HG02623 (cell line): ENCODE results near the gene PRKCA.

Source experiments
- ATAC-seq: cut with Tn5 transposase; IDR thresholded peaks from one replicate; pipeline ENCODE4 v1.9.1; 2021; ENCODE audit warnings: moderate library complexity; ENCODE audit not compliant: unreplicated experiment

PRKCA gene

GRCh38 chr17:66508896-66509844 is 206.8 kb downstream of the PRKCA start:
- no peak for ATAC-seq

- no peak for ATAC-seq
Measured at GRCh38 chr17:66509926-66510325, 207.5 kb downstream of the PRKCA start.

- no peak for ATAC-seq
Measured at GRCh38 chr17:66511135-66511534, 208.7 kb downstream of the PRKCA start.

- ATAC-seq: no peak
Measured at GRCh38 chr17:66514227-66514806, 211.9 kb downstream of the PRKCA start.

DNA sequence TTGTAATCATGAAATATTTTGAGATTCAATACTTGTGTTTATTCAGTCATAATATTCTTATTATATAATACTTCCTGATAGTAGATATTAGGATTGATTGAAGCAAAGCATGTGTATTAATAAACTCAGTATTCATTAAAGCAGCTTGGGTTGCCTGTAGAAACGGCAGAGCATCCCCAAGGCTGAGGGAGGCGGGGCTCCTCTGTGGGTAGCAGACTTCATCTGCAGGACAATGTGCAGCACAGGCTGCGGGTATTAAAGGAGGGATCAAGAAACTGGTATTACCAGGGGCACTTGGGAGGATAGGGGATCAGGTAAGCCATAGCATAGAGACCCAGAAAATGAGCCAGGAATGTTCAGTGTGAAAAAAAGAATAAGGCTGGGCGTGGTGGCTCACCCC is 213.6 kb downstream of the PRKCA start:
- no peak for ATAC-seq

DNA sequence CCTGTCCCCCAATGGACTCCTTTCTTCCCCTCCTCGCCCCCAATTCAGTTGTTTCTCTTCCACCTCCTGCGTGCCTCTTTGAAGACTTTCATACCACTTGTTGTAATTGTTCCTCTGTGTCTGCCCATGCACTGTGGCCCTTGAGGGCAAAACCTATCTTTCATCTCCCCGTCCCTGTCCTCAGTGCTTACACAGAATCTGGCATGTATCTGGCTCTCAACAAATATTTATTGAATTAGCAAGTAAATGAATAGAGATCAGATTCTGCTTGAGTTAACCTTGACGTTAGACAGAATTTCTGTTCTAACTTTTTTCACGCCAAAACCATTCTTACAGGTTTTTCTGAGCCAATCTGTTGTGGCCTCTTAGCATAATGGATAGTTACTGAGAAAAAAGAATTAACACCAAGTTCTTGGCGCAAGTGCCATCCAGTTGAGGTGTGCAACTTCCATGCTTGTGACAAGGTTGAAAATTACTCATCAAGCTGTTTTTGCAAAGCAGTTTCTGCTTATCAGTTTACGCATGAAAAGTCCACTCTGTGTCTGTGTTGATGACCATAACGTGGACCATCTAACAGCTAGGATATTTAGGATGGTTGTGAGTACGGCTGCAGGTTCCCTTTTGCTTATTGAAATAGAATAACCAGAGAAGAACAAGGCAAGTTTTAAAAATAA is 215.1 kb downstream of the PRKCA start:
- ATAC-seq: no peak

DNA sequence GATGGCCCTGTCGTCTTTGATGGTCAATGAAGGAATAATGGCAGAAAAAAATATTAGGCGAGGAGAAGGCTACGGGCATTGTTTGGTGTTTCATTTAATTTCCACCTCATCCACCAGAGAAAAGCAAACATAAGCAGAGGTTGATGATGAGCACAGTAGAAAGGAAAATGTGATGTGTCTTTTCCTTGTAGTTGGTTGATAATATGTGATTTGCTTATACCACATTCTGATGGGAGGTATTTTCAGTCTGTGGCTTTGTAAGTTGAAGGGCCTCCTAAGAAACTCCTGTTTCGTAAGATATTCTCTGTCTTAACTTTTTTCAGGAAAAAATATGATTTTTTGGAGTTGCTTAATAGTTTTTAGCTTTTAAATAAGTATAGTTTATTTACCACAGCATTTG is 215.7 kb downstream of the PRKCA start:
- no peak for ATAC-seq

GRCh38 chr17:66518677-66519076 is 216.3 kb downstream of the PRKCA start:
- ATAC-seq: no peak

- ATAC-seq: no peak
Measured at GRCh38 chr17:66519154-66519553, 216.7 kb downstream of the PRKCA start.

DNA sequence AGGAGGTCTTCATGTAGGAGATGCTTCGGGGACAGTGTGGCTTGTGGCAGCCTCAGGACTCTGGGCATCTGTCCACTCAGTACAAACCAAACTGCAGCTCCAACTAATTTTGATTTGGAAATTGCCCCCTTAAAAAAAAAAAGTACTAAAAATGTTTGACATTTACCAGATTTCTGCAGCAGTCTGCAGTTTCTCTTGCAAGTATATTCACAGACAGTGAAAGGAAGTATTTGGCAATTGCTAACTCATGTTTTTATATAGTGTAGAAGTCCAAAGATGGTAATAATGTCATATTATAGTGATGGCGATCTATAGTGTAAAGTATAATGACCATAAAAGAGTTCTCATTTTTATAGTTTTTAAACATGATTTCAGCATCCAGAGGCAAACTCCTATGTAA is 218.6 kb downstream of the PRKCA start:
- ATAC-seq: no peak

- ATAC-seq: no peak
Measured at GRCh38 chr17:66522591-66523272, 220.3 kb downstream of the PRKCA start.

DNA sequence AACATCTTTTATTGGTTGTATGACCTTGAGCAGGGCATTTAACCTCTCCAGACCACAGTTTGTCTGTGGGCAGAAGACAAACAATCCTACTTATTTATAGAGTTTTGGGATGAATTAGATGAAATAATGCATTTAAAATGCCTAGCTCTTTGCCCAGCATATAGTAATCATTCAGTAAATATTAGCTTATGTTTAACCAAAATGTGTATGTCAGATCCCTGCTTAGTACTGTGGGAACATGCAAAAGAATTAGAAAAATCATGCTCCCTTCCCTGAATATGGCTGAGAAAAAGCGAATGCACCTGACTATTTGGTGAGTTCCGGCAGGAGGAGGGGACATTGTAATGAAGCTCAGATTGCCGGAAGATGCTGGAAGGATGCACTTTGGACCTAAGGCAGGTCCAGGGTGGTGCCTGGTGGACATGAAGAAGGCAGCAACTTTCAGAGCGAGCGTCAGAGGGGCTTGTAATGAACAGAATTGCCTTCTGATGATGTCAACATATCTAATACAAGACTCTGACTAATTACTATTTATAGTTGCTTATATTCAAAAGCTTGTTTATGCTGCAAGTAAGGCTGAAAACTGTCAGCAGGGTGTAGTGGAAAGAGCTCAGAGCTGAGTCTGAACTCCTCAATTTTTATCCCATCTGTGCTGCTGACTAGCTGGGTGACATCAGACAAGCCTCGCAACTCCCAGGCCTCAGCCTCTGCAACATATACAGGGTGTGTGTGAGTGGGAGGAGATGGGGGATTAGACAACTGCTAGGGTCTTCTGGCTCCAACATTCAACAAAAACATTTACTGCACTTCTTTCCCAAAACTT is 221.2 kb downstream of the PRKCA start:
- no peak for ATAC-seq

DNA sequence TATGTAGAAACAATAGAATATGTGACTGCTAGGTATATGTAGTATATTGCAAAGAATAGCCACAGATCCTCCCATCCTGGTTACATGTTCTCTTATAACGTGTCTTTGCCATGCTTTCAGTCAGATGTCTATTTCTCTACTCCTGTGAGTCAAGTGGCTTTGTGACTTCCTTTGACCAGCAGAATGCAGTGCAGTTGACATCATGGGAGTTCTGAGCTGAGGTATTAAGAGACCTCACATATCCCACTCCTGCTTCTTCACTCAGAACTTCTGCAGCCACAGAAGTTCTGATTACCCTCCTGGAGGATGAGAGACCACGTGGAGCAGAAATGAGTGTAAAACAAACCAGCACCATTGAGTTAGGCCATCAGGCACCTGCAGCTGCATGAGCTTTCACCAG is 222.5 kb downstream of the PRKCA start:
- ATAC-seq: no peak

DNA sequence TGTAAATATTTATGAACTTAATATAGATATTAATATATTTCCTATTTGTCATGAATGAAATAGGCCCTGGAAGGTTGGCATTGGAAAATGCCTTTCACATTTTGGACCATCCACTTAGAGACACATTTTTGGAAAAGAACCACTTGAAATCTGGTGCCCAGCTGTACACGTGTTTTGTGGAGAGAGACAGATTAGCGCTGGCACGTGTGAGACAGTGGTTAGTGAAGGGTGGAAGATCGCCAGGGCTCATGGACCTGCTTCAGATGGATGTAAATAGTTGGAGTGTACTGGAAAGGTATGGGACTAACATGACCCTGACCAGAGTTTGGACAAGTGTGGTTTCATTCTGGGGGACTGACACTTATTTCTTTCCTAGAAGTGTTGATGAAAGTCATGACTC is 222.9 kb downstream of the PRKCA start:
- no peak for ATAC-seq

- ATAC-seq: no peak
Measured at GRCh38 chr17:66526827-66527226, 224.4 kb downstream of the PRKCA start.

GRCh38 chr17:66527335-66527734 is 224.9 kb downstream of the PRKCA start:
- ATAC-seq: no peak

DNA sequence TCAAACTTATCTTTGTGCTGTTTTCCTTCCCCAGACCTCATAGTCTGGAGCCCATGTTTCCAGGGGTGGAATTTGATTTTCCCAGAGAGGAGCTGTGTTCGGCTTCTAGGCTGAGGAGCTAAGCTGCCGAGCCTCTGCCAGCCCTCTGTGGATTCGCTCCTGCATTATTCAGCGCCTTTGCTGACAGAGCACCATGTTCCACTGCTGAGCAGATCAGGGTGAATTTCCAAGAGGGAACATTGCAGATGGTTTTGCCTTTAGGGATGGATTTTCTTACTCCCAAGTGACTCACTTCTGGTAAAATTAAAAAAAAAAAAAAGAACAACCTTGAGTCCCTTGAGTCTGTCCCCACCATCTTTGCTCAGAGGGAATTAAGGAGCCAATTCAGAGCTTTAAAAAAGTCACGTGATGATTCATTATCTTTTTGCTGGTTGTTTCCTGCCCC is 229.5 kb downstream of the PRKCA start:
- no peak for ATAC-seq

DNA sequence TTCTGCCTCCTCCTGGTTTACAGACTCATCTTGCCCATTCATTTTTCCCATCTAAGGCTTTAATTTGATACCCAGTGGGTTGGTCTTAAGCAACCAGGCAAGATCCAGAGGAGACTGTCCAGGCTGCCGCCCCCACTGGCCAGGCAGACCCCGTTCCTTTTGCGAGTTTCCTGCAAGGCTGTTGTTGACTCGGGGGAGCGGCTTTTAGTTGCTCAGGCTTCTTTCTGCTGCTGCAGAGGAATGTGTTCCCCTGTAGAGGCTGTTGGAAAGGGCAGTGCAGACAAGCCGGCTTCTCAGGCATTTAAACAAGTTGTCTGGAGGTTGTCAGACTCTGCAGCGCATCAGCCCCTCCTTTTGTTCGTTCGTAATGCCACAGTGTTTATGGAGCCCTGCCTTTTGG is 231.2 kb downstream of the PRKCA start:
- ATAC-seq: no peak

DNA sequence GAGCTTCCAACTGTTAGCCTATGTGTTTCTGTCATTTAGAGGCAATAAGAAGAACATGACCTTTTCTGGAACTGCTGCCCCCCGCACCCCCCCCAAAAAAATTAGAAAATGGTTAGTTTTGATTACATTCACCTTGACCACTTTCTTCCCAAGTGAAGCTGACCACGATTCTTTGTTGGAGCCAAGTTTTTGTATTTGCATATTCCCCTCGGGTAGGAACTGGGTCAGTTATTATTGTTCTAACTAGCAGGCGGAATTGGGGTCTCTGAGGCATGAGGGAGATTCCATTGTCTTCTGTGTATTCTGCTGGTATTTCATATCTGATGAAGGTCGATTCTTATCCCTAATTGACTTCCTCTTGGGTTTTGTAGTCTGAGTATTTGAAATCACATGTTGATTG is 231.6 kb downstream of the PRKCA start:
- ATAC-seq: no peak

GRCh38 chr17:66535611-66536010 is 233.2 kb downstream of the PRKCA start:
- ATAC-seq: no peak
